ENCODE data around the gene HID1. TPM values are rescaled to one million over a fixed set of nuclear protein-coding genes. Genes with fewer than 3 reads are reported as not detected.

The HID1 gene
- total and polyA plus RNA-seq, 2 donors (not counting 1 experiment from before 2014, with no cell fraction given) = 3.9 to 4.0 TPM

DNA sequence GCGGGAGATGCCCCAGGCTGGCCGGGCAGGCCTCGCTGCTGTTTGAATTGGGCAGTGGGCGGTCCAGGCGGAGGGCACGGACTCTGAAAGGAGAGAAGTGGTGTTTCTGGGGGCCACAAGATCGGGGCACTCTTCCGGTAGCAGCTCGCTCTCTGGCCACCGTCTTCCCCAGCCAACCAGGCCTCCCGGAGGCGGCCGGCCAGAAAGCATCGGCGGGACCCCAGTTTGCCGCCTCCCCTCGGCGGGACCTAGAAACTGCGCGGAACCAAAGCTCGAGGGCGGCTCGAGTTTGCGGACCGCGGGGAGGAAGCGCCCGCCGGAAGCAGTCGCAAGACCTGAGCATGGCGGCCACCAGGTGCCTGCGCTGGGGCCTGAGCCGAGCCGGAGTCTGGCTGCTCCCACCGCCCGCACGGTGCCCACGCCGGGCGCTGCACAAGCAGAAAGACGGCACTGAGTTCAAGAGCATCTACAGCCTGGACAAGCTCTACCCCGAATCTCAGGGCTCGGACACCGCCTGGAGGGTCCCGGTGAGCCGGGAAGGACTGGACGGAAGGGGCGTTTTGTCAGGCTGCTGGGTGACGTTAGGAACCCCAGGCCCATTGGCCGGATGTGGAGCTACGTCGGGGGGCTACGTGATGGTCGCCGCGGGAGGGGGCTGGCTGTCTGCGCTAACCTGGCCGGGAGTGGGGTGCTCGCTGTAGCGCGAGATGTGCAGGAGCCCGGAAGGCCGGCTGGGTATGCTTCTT, 40.0 kb upstream of the HID1 start, which contains the start of gene MRPL58:
Gene MRPL58 (plus strand): TSS at position 325 of the 746 bp plus-strand sequence. CDS start 17 bp downstream, at position 342.
- Histone ChIP-seq H3K36me3 (replicated peaks in 1 of 2; ENCODE audit: control extremely low read depth in 1 of 2, control insufficient read depth in 1 of 2, extremely low read depth in 1 of 2, insufficient read depth in 2 of 2, low read length in 1 of 2) (peaks cover 0 to 6% of the 10 kb centered on the region in 2 experiments), H3K4me1 (ENCODE audit: control insufficient read depth in 2 of 2, insufficient read depth in 2 of 2, low read length in 2 of 2) (peaks cover 15 to 16% of the 10 kb centered on the region in 2 donors), H3K79me2 (ENCODE audit: control insufficient read depth, insufficient read depth, low read length) (peaks cover 31% of the 10 kb centered on the region), H3K27me3 (replicated peaks in 1 of 4; ENCODE audit: control extremely low read depth in 1 of 4, control insufficient read depth in 3 of 4, insufficient read depth in 4 of 4, low read length in 3 of 4) (peaks cover 0 to 4% (median 0%) of the 10 kb centered on the region in 4 experiments), H2AFZ (ENCODE audit: insufficient read depth, low read depth, low read length, poor library complexity, severe bottlenecking) (peak within 1 kb of the TSS; percentile 91), H3K4me2 (replicated peaks; ENCODE audit: low read depth, low read length, poor library complexity, severe bottlenecking) (peak within 1 kb of the TSS; percentile 81), H4K20me1 (ENCODE audit: control insufficient read depth, insufficient read depth, low read length, poor library complexity, severe bottlenecking) (no peaks in the 10 kb centered on the region), H3K27ac (ENCODE audit: low read length in 2 of 2) (peak within 1 kb of the TSS; percentile 30 to 79), H3K9ac (ENCODE audit: low read length) (peak within 1 kb of the TSS; percentile 80), H3K9me3 (ENCODE audit: control extremely low read depth in 1 of 3, control insufficient read depth in 2 of 3, insufficient read depth in 1 of 3, low read length in 2 of 3) (no peaks in the 10 kb centered on the region), H3K4me3 (ENCODE audit: control extremely low read depth in 1 of 5, extremely low read depth in 1 of 5, insufficient read depth in 1 of 5, low read depth in 2 of 5, low read length in 4 of 5) (peak within 1 kb of the TSS; percentile 46 to 86 (median 76))
- H3K9me3 Mint-ChIP-seq (ENCODE audit: insufficient read depth) = no peaks in the 10 kb centered on the region
- CTCF ChIA-PET = interaction anchor here (0.9 to 3.2 kb wide), 19 partner anchors 14 to 741 kb away, joined by 3 to 56 read pairs (median 4); partner anchors contain the start of genes CDR2L, HID1 and SLC16A5
- TF ChIP-seq, protein P1, sequence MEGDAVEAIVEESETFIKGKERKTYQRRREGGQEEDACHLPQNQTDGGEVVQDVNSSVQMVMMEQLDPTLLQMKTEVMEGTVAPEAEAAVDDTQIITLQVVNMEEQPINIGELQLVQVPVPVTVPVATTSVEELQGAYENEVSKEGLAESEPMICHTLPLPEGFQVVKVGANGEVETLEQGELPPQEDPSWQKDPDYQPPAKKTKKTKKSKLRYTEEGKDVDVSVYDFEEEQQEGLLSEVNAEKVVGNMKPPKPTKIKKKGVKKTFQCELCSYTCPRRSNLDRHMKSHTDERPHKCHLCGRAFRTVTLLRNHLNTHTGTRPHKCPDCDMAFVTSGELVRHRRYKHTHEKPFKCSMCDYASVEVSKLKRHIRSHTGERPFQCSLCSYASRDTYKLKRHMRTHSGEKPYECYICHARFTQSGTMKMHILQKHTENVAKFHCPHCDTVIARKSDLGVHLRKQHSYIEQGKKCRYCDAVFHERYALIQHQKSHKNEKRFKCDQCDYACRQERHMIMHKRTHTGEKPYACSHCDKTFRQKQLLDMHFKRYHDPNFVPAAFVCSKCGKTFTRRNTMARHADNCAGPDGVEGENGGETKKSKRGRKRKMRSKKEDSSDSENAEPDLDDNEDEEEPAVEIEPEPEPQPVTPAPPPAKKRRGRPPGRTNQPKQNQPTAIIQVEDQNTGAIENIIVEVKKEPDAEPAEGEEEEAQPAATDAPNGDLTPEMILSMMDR (IDR thresholded peaks at IDR 0.05) = peak; percentile 73
- no peak for TF ChIP-seq EZH2 (IDR thresholded peaks at IDR 0.05; ENCODE audit: borderline replicate concordance, insufficient read depth, low read depth, low read length, poor library complexity, severe bottlenecking)
- peak within 1 kb of the TSS; percentile 97 for H3K4me3 Mint-ChIP-seq
- peaks cover 22% of the 10 kb centered on the region for H3K4me1 Mint-ChIP-seq
- H3K27ac Mint-ChIP-seq = peak within 1 kb of the TSS; percentile 92
- DNase-seq (peak; percentile 89), ATAC-seq (ENCODE audit: low read depth) (peak; percentile 95)
- POLR2A ChIA-PET = interaction anchor here (0.6 to 1.9 kb wide), 12 partner anchors 20 to 1414 kb away, joined by 3 to 6 read pairs (median 4); partner anchors contain the start of genes ARMC7, ATP5PD, HID1 and KCTD2
- H3K27me3 Mint-ChIP-seq = no peaks in the 10 kb centered on the region
- intact Hi-C loops (cut with micrococcal nuclease) = loop anchor here (1.0 kb wide), 7 partner anchors 22 to 139 kb away; partner anchors contain the start of genes CDR2L, HID1 and KCTD2
- WGBS (ENCODE audit: insufficient coverage) = 3% methylated on average over 63 of the region's 63 CpGs

Measured in B cell (primary cell).